VCaP (cell line): ENCODE results near the gene ZNF469.

ENCODE experiments used
- H3K27ac ChIP-seq: fragments of 450-650 bp; 2 replicates; pipeline ENCODE4 v1.5.1; 2017
- TF ChIP-seq, protein P1 (sequence below): fragments of 450-650 bp; conservative IDR thresholded peaks from 2 replicates; pipeline ENCODE4 v1.5.1; 2017; ENCODE audit warnings: mild to moderate bottlenecking, moderate library complexity

ZNF469 gene

GRCh38 chr16:88426018-88426417, 43.3 kb downstream of the ZNF469 start:
- TF ChIP-seq, protein P1, sequence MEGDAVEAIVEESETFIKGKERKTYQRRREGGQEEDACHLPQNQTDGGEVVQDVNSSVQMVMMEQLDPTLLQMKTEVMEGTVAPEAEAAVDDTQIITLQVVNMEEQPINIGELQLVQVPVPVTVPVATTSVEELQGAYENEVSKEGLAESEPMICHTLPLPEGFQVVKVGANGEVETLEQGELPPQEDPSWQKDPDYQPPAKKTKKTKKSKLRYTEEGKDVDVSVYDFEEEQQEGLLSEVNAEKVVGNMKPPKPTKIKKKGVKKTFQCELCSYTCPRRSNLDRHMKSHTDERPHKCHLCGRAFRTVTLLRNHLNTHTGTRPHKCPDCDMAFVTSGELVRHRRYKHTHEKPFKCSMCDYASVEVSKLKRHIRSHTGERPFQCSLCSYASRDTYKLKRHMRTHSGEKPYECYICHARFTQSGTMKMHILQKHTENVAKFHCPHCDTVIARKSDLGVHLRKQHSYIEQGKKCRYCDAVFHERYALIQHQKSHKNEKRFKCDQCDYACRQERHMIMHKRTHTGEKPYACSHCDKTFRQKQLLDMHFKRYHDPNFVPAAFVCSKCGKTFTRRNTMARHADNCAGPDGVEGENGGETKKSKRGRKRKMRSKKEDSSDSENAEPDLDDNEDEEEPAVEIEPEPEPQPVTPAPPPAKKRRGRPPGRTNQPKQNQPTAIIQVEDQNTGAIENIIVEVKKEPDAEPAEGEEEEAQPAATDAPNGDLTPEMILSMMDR: no peak
- H3K27ac ChIP-seq: no peak overlapping the region

DNA sequence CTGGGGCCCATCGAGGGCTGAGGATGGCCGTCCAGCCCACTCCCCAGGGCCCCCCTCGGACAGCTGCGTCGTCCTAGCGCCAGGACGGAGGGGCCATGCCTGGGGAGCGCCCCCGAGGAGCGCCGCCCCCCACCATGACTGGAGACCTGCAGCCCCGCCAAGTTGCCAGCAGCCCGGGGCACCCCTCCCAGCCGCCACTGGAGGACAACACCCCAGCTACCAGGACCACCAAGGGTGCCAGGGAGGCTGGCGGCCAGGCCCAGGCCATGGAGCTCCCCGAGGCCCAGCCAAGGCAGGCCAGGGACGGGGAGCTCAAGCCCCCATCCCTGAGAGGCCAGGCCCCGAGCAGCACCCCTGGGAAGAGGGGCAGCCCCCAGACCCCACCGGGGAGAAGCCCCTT, 44.6 kb downstream of the ZNF469 start:
- TF ChIP-seq, protein P1: no peak
- H3K27ac ChIP-seq: no peak overlapping the region

- TF ChIP-seq, protein P1: no peak
- no peak overlapping the region for H3K27ac ChIP-seq
Measured at GRCh38 chr16:88428156-88428555, 45.4 kb downstream of the ZNF469 start.

DNA sequence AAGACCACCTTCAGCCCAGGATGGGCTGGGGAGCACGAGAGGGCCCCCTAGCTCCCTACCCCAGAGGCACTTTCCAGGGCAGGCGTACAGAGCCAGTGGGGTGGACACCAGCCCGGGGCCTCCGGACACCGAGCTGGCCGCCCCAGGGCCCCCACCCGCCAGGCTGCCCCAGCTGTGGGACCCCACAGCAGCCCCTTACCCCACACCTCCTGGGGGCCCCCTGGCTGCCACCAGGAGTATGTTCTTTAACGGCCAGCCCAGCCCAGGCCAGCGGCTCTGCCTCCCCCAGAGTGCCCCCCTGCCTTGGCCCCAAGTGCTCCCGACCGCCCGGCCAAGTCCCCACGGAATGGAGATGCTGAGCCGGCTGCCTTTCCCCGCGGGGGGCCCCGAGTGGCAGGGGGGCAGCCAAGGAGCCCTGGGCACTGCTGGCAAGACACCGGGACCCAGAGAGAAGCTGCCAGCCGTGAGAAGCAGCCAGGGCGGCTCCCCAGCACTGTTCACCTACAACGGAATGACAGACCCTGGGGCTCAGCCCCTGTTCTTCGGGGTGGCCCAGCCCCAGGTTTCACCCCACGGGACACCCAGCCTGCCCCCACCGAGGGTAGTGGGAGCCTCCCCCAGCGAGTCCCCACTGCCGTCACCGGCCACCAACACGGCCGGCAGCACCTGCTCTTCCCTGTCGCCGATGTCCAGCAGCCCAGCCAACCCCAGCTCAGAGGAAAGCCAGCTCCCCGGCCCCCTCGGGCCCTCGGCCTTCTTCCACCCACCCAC, 46.0 kb downstream of the ZNF469 start:
- H3K27ac ChIP-seq: no peak overlapping the region

DNA sequence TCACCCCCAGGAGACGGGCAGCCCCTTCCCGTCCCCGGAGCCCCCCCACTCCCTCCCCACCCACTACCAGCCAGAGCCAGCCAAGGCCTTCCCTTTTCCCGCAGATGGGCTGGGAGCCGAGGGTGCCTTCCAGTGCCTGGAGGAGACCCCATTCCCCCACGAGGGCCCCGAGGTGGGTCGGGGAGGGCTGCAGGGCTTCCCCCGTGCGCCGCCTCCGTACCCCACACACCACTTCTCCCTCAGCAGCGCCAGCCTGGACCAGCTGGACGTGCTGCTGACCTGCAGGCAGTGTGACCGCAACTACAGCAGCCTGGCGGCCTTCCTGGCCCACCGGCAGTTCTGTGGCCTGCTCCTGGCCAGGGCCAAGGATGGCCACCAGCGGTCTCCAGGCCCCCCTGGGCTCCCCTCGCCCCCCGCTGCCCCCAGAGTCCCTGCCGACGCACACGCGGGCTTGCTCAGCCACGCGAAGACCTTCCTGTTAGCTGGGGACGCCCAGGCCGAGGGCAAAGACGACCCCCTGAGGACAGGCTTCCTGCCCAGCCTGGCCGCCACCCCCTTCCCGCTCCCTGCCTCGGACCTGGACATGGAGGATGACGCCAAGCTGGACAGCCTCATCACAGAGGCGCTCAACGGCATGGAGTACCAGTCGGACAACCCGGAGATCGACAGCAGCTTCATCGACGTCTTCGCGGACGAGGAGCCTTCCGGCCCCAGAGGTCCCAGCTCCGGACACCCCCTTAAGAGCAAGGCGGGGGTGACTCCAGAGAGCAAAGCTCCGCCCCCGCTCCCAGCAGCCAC, 46.8 kb downstream of the ZNF469 start:
- TF ChIP-seq, protein P1: no peak
- no peak overlapping the region for H3K27ac ChIP-seq

More for the DNA sequence above, 46.0 kb downstream of the ZNF469 start:
- TF ChIP-seq, protein P1: no peak

- no peak overlapping the region for H3K27ac ChIP-seq
- TF ChIP-seq, protein P1: no peak
Measured at GRCh38 chr16:88430185-88430523, 47.4 kb downstream of the ZNF469 start.
